Ishikawa (cell line): ENCODE measurements around the gene RNASEH2B.

Experiments
- CEBPB ChIP-seq: IDR thresholded peaks from 2 replicates; pipeline ENCODE4 v1.6.1; 2012
- CREB1 ChIP-seq: IDR thresholded peaks from 2 replicates; pipeline ENCODE4 v1.6.1; 2012; ENCODE audit warnings: low read depth
- EGR1 ChIP-seq: IDR thresholded peaks from 2 replicates; pipeline ENCODE4 v1.6.1; 2012
- EP300 ChIP-seq: IDR thresholded peaks from 2 replicates; pipeline ENCODE4 v1.6.1; 2012; ENCODE audit warnings: borderline replicate concordance
- FOXM1 ChIP-seq: IDR thresholded peaks from 2 replicates; pipeline ENCODE4 v1.6.1; 2012; ENCODE audit warnings: low read depth, borderline replicate concordance
- NFIC ChIP-seq: IDR thresholded peaks from 2 replicates; pipeline ENCODE4 v1.6.1; 2012
- RAD21 ChIP-seq: IDR thresholded peaks from 2 replicates; pipeline ENCODE4 v1.6.1; 2012; ENCODE audit warnings: low read depth
- TAF1 ChIP-seq: IDR thresholded peaks from 2 replicates; pipeline ENCODE4 v1.6.1; 2012; ENCODE audit warnings: low read depth, mild to moderate bottlenecking
- TCF12 ChIP-seq: IDR thresholded peaks from 2 replicates; pipeline ENCODE4 v1.6.1; 2012; ENCODE audit warnings: low read depth
- TEAD4 ChIP-seq: IDR thresholded peaks from 2 replicates; pipeline ENCODE4 v1.6.1; 2012
- YY1 ChIP-seq: IDR thresholded peaks from 2 replicates; pipeline ENCODE4 v1.6.1; 2012; ENCODE audit warnings: low read depth
- ZBTB7A ChIP-seq: IDR thresholded peaks from 2 replicates; pipeline ENCODE4 v1.6.1; 2012; ENCODE audit warnings: low read depth
- TF ChIP-seq, protein P1 (sequence below): IDR thresholded peaks from 2 replicates; pipeline ENCODE4 v1.6.1; 2012; ENCODE audit warnings: low read depth, mild to moderate bottlenecking
- TF ChIP-seq, protein P2 (sequence below): IDR thresholded peaks from 2 replicates; pipeline ENCODE4 v1.6.1; 2012
- TF ChIP-seq, protein P3 (sequence below): IDR thresholded peaks from 2 replicates; pipeline ENCODE4 v1.6.1; 2012

RNASEH2B gene

DNA sequence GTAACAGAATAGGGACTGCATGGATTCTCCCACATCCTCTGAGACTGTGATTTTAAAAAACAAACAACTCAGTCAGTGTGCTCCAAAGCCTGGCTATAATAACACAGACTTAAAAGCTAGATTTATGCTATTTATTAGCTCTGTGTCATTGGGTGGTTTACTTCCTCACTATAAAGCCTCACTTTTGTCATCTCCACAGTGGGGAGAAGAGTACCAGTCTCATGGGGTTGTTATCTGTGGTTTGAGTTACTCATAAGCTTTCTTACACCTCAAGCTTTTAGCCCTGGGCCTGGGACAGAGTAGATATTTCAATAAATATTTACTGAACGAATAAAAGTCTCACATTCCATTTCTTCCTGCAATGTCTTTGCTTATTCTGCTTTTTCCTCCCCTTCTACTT lies 5.3 kb downstream of the RNASEH2B start:
- no peak for TF ChIP-seq RAD21
- TF ChIP-seq EGR1: no peak
- no peak for TF ChIP-seq TEAD4
- TF ChIP-seq, protein P1, sequence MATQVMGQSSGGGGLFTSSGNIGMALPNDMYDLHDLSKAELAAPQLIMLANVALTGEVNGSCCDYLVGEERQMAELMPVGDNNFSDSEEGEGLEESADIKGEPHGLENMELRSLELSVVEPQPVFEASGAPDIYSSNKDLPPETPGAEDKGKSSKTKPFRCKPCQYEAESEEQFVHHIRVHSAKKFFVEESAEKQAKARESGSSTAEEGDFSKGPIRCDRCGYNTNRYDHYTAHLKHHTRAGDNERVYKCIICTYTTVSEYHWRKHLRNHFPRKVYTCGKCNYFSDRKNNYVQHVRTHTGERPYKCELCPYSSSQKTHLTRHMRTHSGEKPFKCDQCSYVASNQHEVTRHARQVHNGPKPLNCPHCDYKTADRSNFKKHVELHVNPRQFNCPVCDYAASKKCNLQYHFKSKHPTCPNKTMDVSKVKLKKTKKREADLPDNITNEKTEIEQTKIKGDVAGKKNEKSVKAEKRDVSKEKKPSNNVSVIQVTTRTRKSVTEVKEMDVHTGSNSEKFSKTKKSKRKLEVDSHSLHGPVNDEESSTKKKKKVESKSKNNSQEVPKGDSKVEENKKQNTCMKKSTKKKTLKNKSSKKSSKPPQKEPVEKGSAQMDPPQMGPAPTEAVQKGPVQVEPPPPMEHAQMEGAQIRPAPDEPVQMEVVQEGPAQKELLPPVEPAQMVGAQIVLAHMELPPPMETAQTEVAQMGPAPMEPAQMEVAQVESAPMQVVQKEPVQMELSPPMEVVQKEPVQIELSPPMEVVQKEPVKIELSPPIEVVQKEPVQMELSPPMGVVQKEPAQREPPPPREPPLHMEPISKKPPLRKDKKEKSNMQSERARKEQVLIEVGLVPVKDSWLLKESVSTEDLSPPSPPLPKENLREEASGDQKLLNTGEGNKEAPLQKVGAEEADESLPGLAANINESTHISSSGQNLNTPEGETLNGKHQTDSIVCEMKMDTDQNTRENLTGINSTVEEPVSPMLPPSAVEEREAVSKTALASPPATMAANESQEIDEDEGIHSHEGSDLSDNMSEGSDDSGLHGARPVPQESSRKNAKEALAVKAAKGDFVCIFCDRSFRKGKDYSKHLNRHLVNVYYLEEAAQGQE: no peak
- no peak for TF ChIP-seq CREB1
- no peak for TF ChIP-seq CEBPB
- TF ChIP-seq FOXM1: no peak
- TF ChIP-seq EP300: no peak
- TF ChIP-seq TCF12: no peak
- TF ChIP-seq, protein P2, sequence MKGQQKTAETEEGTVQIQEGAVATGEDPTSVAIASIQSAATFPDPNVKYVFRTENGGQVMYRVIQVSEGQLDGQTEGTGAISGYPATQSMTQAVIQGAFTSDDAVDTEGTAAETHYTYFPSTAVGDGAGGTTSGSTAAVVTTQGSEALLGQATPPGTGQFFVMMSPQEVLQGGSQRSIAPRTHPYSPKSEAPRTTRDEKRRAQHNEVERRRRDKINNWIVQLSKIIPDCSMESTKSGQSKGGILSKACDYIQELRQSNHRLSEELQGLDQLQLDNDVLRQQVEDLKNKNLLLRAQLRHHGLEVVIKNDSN: no peak
- TF ChIP-seq ZBTB7A: no peak
- TF ChIP-seq, protein P3, sequence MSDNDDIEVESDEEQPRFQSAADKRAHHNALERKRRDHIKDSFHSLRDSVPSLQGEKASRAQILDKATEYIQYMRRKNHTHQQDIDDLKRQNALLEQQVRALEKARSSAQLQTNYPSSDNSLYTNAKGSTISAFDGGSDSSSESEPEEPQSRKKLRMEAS: no peak
- TF ChIP-seq NFIC: no peak
- no peak for TF ChIP-seq YY1
- TF ChIP-seq TAF1: no peak

DNA sequence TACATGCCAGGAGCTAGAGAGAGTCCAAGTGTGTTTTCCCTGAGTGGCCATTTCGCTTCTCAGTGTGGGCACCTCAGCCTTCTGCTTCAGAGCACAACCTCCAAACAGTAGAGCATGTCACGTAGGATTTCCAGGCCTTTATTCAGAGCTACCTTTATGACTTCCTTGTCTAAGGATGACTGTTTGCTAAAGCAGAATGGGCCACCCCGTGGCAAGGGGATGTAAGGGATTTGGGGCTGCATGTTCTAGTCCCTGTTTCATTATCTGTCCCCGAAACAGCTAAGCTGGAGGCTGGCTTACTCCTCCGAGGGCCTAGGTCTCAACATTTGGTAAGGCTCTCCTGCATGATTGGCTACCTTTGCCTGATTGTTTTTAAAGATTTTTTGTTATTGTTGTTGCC lies 6.0 kb downstream of the RNASEH2B start:
- no peak for TF ChIP-seq RAD21

DNA sequence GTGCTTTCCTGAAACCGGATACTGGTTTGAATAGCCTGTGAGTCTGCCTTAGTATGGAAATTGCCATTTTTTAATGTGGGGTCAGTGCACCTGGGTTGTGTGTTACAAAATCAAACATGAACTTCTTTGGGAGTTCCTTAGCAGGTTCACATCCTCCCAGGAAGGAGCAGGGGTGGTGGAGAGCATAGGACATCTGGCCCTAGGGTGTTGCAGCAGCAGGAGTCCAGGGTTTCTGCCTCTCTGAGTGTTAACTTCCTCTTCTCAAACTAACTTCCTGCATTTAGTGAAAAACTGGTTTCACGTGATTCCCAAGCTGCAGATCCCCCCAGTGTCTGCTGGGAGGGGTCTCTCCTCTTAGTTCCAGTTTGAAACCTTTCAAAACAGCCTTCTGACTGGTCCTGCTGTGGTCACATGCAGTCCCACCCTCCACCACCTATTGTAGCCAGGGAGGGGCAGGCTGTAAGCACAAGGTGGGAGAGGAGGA lies 7.2 kb downstream of the RNASEH2B start:
- TF ChIP-seq, protein P3: no peak
- TF ChIP-seq NFIC (no peak), EP300 (no peak), EGR1 (no peak), CREB1 (no peak), CEBPB (no peak), YY1 (no peak), TEAD4 (no peak), FOXM1 (no peak), RAD21 (no peak), TCF12 (no peak)
- TF ChIP-seq, protein P1: no peak

DNA sequence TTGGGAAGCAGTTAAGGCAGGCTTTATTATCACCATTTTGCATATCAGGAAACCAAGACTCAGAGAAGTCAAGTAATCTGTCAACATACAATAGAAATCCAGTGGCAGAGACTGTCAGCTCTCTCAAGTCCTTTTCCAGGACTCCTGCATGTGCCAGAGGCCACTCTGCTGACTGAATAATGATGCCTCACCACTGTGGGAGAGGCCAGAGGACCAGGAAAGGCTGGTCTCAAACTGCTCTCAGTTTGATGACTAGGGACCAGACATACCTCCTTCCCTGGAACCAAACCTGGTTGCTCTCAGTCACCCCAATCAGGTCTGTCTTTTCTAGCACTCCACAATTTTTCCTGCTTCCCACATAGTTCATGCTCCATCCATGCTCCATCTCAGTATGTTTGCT lies 8.0 kb downstream of the RNASEH2B start:
- no peak for TF ChIP-seq EP300
- no peak for TF ChIP-seq TAF1
- TF ChIP-seq CREB1: no peak
- no peak for TF ChIP-seq EGR1
- no peak for TF ChIP-seq NFIC
- TF ChIP-seq, protein P2: no peak
- TF ChIP-seq YY1: no peak
- TF ChIP-seq RAD21: no peak
- TF ChIP-seq, protein P3: no peak
- TF ChIP-seq FOXM1: no peak

DNA sequence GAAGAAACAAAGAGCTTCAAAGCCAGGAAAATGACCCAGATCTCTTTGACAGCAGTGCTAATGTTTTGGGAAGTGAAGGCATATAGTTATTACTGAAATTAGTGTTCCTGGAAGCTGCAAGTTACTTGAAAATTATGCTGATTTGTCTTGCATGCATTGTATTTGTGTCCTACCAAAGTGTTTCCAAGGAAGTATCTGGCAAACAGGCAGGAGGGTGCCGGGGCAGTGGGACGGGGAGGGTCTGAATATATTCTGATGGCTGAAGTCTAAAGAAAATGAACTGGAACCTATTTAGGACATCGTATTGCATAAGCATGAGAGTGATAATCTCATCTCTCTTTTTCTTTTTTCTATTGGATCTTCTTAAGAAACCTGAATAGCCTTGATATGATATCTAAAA lies 9.0 kb downstream of the RNASEH2B start:
- TF ChIP-seq ZBTB7A: no peak
- TF ChIP-seq NFIC: no peak
- no peak for TF ChIP-seq EP300
- no peak for TF ChIP-seq RAD21
- TF ChIP-seq, protein P3: no peak

DNA sequence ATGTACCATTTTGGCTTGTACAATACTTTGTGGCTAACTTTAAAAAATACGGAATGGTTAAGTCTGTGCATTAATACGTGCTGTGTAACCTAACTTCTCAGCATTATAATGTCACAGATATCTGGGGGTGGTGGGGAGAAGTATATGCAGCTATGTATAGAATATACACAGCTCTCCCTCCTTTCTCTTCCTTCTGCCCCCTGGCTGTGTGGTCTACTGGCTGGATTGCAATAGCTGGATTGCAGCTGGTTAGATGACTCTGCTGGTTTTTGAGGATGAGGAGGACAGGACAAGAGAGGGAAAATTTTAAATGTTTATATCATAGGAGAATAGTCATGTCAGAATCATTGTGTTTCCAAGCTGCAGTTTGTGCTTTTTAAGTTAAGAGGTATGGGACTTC lies 9.7 kb downstream of the RNASEH2B start:
- TF ChIP-seq TAF1: no peak
- TF ChIP-seq EP300: no peak
- TF ChIP-seq EGR1: no peak
- no peak for TF ChIP-seq TEAD4
- TF ChIP-seq, protein P1: no peak
- TF ChIP-seq, protein P3: no peak
- TF ChIP-seq, protein P2: no peak
- TF ChIP-seq RAD21: no peak
